Natural killer cell (primary cell): ENCODE measurements around the gene SOBP. TPM values are rescaled to one million over a fixed set of nuclear protein-coding genes. Genes with fewer than 3 reads are reported as not detected.

Source experiments
- ATAC-seq, 3 donors: fragments of 150-1000 bp in 2 of 3; fragments of 200-7000 bp in 1 of 3; cut with Tn5 transposase; 1 replicate in 1 of 3; 2 replicates in 2 of 3; pipeline ENCODE4 v1.10.0; 2021; ENCODE audit warnings: mild to moderate bottlenecking in 2 of 3, moderate library complexity in 2 of 3
- DNase-seq, 2 donors: peaks; one replicate each; pipeline versions ENCODE4 v3.0.0 to v3.0.0-alpha.2; 2013 to 2021; ENCODE audit warnings: mixed read lengths in 1 of 2
- H3K27ac ChIP-seq: one replicate; pipeline ENCODE4 v1.5.1; 2013; ENCODE audit warnings: mild to moderate bottlenecking, low read length
- H3K27me3 ChIP-seq: one replicate; pipeline ENCODE4 v1.6.1; 2013; ENCODE audit warnings: low read length; ENCODE audit not compliant: control insufficient read depth, insufficient read depth
- H3K36me3 ChIP-seq: one replicate; pipeline ENCODE4 v1.6.1; 2013; ENCODE audit warnings: low read length; ENCODE audit not compliant: control insufficient read depth, insufficient read depth
- H3K4me1 ChIP-seq: one replicate; pipeline ENCODE4 v1.6.1; 2013; ENCODE audit warnings: low read length; ENCODE audit not compliant: control insufficient read depth, insufficient read depth
- H3K4me3 ChIP-seq: one replicate; pipeline ENCODE4 v1.5.1; 2013; ENCODE audit warnings: low read length
- H3K9me3 ChIP-seq: one replicate; pipeline ENCODE4 v1.6.1; 2013; ENCODE audit warnings: low read length; ENCODE audit not compliant: control insufficient read depth, insufficient read depth
- H3K27ac Mint-ChIP-seq, 2 donors: one replicate each; pipeline ENCODE4 v1.8.0; 2022; ENCODE audit warnings: mild to moderate bottlenecking in 2 of 2, mixed read lengths in 2 of 2, moderate library complexity in 1 of 2
- H3K27me3 Mint-ChIP-seq, 2 donors: one replicate each; pipeline ENCODE4 v1.8.0; 2022; ENCODE audit warnings: low read depth in 2 of 2, mixed read lengths in 2 of 2
- H3K36me3 Mint-ChIP-seq: one replicate; pipeline ENCODE4 v1.8.0; 2022; ENCODE audit warnings: mixed read lengths
- H3K4me1 Mint-ChIP-seq, 2 donors: one replicate each; pipeline ENCODE4 v1.8.0; 2022; ENCODE audit warnings: mixed read lengths in 2 of 2
- H3K4me3 Mint-ChIP-seq: one replicate; pipeline ENCODE4 v1.8.0; 2022; ENCODE audit warnings: mild to moderate bottlenecking, moderate library complexity, mixed read lengths
- H3K9me3 Mint-ChIP-seq, 2 donors: one replicate each; pipeline ENCODE4 v1.8.0; 2022; ENCODE audit warnings: mixed read lengths in 2 of 2
- CTCF ChIP-seq: fragments of 200-600 bp; IDR thresholded peaks from one replicate; pipeline ENCODE4 v1.8.0; 2022; ENCODE audit warnings: antibody characterized with exemption
- WGBS: methylation state at CpG from one replicate; pipeline ENCODE4 v1.1.7; 2013; ENCODE audit warnings: missing lambda C conversion rate; ENCODE audit not compliant: insufficient coverage; 5-methylcytosine and 5-hydroxymethylcytosine counted together
- intact Hi-C: fragments of 100-400 bp; cut with micrococcal nuclease; formaldehyde crosslinking; loops from one replicate; pipeline ENCODE4 v1.14.2; 2022
- total RNA-seq, 4 donors: library from RNA; stranded (reverse); fragments of 120-200 nt in 1 of 4; gene quantifications; one replicate each; pipeline versions ENCODE4 v1.2.3 to v1.2.4, GENCODE V29; 2013 to 2022

The SOBP gene
- total RNA-seq, 3 donors from 2014 or later (not counting 1 experiment from before 2014, with no cell fraction given), result 0.16 TPM; not detected in 1

GRCh38 chr6:107591346-107591745 is 101.4 kb downstream of the SOBP start:
- peaks cover 21 to 72% of the 10 kb centered on the region in 2 donors for H3K27me3 Mint-ChIP-seq
- no peaks in the 10 kb centered on the region for H3K27me3 ChIP-seq
- H3K9me3 Mint-ChIP-seq, result no peaks in the 10 kb centered on the region
- H3K4me1 Mint-ChIP-seq, result no peaks in the 10 kb centered on the region
- H3K27ac ChIP-seq, result no peak overlapping the region
- no peak overlapping the region for H3K27ac Mint-ChIP-seq
- H3K4me3 Mint-ChIP-seq, result no peak overlapping the region
- TF ChIP-seq CTCF, result no peak
- DNase-seq, result no peak
- no peaks in the 10 kb centered on the region for H3K4me1 ChIP-seq
- WGBS, result 100% methylated on average over 1 of the region's 1 CpG
- no peaks in the 10 kb centered on the region for H3K36me3 ChIP-seq
- H3K4me3 ChIP-seq, result no peak overlapping the region
- intact Hi-C loops, result no loop called here
- H3K36me3 Mint-ChIP-seq, result no peaks in the 10 kb centered on the region
- no peaks in the 10 kb centered on the region for H3K9me3 ChIP-seq
- ATAC-seq, result no peak

- Mint-ChIP-seq H3K4me3 (no peak overlapping the region), H3K27me3 (peaks cover 22 to 72% of the 10 kb centered on the region in 2 donors), H3K36me3 (no peaks in the 10 kb centered on the region), H3K27ac (no peak overlapping the region), H3K9me3 (no peaks in the 10 kb centered on the region), H3K4me1 (no peaks in the 10 kb centered on the region)
- Histone ChIP-seq H3K4me1 (no peaks in the 10 kb centered on the region), H3K36me3 (no peaks in the 10 kb centered on the region), H3K27ac (no peak overlapping the region), H3K4me3 (no peak overlapping the region), H3K9me3 (no peaks in the 10 kb centered on the region), H3K27me3 (no peaks in the 10 kb centered on the region)
- intact Hi-C loops, result no loop called here
- DNase-seq (no peak), ATAC-seq (no peak)
- no CpG with 5 or more reads among the region's 2 CpGs for WGBS
- TF ChIP-seq CTCF, result no peak
Observed at GRCh38 chr6:107592806-107593205, 102.9 kb downstream of the SOBP start.

- TF ChIP-seq CTCF, result no peak
- no peak overlapping the region for H3K4me3 ChIP-seq
- intact Hi-C loops, result no loop called here
- H3K27me3 ChIP-seq, result no peaks in the 10 kb centered on the region
- no peak overlapping the region for H3K27ac ChIP-seq
- 87% methylated on average over 2 of the region's 2 CpGs for WGBS
- H3K4me1 Mint-ChIP-seq, result no peaks in the 10 kb centered on the region
- H3K4me3 Mint-ChIP-seq, result no peak overlapping the region
- H3K27ac Mint-ChIP-seq, result no peak overlapping the region
- no peaks in the 10 kb centered on the region for H3K4me1 ChIP-seq
- no peaks in the 10 kb centered on the region for H3K9me3 ChIP-seq
- H3K36me3 ChIP-seq, result no peaks in the 10 kb centered on the region
- ATAC-seq (no peak), DNase-seq (no peak)
- no peaks in the 10 kb centered on the region for H3K36me3 Mint-ChIP-seq
- no peaks in the 10 kb centered on the region for H3K9me3 Mint-ChIP-seq
- H3K27me3 Mint-ChIP-seq, result peaks cover 22 to 61% of the 10 kb centered on the region in 2 donors
Observed at GRCh38 chr6:107594736-107595135, 104.8 kb downstream of the SOBP start.

- intact Hi-C loops, result no loop called here
- WGBS, result 94% methylated on average over 6 of the region's 6 CpGs
- no peak for TF ChIP-seq CTCF
Observed at GRCh38 chr6:107598091-107598490, 108.2 kb downstream of the SOBP start.

More at GRCh38 chr6:107598091-107598490, 108.2 kb downstream of the SOBP start:
- Mint-ChIP-seq H3K4me3 (no peak overlapping the region), H3K4me1 (no peaks in the 10 kb centered on the region), H3K9me3 (no peaks in the 10 kb centered on the region), H3K27ac (no peak overlapping the region), H3K36me3 (no peaks in the 10 kb centered on the region), H3K27me3 (peaks cover 9 to 40% of the 10 kb centered on the region in 2 donors)
- ATAC-seq, result no peak
- no peaks in the 10 kb centered on the region for H3K4me1 ChIP-seq
- DNase-seq, result no peak
- no peaks in the 10 kb centered on the region for H3K36me3 ChIP-seq
- no peak overlapping the region for H3K4me3 ChIP-seq
- no peaks in the 10 kb centered on the region for H3K9me3 ChIP-seq
- H3K27me3 ChIP-seq, result no peaks in the 10 kb centered on the region
- no peak overlapping the region for H3K27ac ChIP-seq
